ENCODE measurements around the gene CDK5R1. TPM values are rescaled to one million over a fixed set of nuclear protein-coding genes. Genes with fewer than 3 reads are reported as not detected.
"Not testable (repeated sequence)": the region's sequence is repeated elsewhere in the genome, so short reads cannot be mapped to it uniquely, and the experiment has no call there.

The CDK5R1 gene
- total and polyA plus RNA-seq, 4 donors, result 19.6 to 129 (median 87.8) TPM

DNA sequence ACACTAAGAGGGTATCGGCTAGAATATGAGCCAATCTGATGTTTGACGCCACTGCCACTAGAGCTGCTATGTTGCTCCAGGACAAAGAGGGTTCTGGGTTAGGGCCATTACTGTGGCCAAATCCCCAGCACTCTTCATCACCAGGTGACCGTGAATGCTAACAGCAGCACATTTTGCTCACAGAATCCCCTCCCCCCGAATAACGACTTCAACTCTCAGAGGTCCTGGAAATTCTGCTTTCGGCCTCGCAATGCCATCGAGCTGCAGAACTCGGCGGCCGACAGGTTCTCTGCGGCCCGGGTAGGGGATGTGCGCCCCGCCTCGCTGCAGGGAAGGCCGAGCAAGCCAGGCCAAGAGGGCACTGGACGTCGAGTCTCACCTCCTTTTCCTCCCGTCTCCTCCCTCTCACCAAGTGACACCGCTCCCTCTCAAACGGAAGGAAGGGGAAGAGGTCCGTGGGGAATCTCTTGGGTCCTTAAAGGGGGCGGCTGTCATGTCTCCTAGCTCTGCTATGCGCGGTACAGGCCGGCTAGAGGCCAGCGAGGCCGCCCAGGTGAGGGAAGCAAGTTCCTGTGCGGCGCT lies 31.9 kb downstream of the CDK5R1 start:
- H3K9me3 ChIP-seq (ENCODE audit: control insufficient read depth, insufficient read depth, low read length), result no peaks in the 10 kb centered on the region
- peak overlapping the region; percentile 28 for H3K4me3 ChIP-seq (ENCODE audit: low read depth, low read length)
- H3K36me3 ChIP-seq (ENCODE audit: control insufficient read depth, insufficient read depth, low read length), result no peaks in the 10 kb centered on the region
- DNase-seq (ENCODE audit: low read depth in 4 of 6, low spot score in 6 of 6), result peak in 2 of 6 donors; percentile 57 to 85
- 23% methylated on average over 25 of the region's 31 CpGs for WGBS (ENCODE audit: insufficient coverage)
- no peaks in the 10 kb centered on the region for H3K27me3 ChIP-seq (ENCODE audit: control insufficient read depth, insufficient read depth, low read length)
- H3K4me1 ChIP-seq (ENCODE audit: control insufficient read depth, insufficient read depth, low read length), result peaks cover 34% of the 10 kb centered on the region
- peak overlapping the region; percentile 54 for H3K27ac ChIP-seq (ENCODE audit: low read depth, low read length)

DNA sequence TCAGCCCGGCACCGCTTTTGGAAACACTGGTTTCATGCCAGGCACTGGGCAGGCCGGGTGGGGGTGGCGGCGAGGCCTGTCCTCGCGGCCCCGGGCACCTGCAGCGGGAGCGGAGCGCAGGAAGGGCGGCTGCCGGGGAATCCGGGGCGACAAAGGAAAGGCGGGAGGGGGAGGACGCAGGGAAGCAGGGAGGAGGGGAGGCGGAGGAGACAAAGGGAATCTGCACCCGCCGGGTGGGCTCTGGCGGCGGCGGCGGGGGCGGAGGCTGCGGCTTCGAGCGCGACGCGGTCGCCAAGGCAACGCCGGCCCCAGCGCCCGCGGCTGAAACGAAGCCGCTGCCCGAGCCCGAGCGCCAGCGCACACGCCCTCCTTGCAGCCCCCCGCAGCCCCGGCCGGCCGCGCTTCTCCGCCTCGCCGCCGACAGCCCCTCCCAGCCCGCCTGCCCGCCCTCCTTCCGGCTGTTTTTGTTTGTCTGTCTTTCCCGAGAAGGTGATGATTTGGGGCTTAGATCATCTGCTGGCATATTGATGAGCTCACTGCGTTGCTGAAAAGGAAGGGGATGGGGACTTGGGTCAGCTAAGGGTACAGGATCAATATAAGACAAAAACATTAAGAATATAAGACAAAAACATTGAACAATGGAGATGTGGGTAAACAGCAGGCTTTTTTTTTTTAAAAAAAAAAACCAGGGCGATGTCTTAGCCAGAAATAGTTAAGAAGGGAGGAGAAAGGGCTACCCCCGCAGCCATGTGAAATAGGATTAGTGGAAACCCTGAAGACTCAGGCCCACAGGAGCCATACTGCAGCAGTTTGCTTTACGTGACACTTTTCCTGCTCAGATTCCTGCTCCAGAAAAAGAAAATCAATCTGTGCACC lies 32.7 kb downstream of the CDK5R1 start:
- DNase-seq (ENCODE audit: low read depth in 4 of 6, low spot score in 6 of 6), result peak in 4 of 6 donors; percentile 79 to 98 (median 89)
- Histone ChIP-seq H3K36me3 (ENCODE audit: control insufficient read depth, insufficient read depth, low read length) (no peaks in the 10 kb centered on the region), H3K4me1 (ENCODE audit: control insufficient read depth, insufficient read depth, low read length) (peaks cover 34% of the 10 kb centered on the region), H3K4me3 (ENCODE audit: low read depth, low read length) (peak overlapping the region; percentile 28), H3K27ac (ENCODE audit: low read depth, low read length) (peak overlapping the region; percentile 70), H3K27me3 (ENCODE audit: control insufficient read depth, insufficient read depth, low read length) (no peaks in the 10 kb centered on the region), H3K9me3 (ENCODE audit: control insufficient read depth, insufficient read depth, low read length) (no peaks in the 10 kb centered on the region)
- under 1% methylated on average over 55 of the region's 61 CpGs for WGBS (ENCODE audit: insufficient coverage)

DNA sequence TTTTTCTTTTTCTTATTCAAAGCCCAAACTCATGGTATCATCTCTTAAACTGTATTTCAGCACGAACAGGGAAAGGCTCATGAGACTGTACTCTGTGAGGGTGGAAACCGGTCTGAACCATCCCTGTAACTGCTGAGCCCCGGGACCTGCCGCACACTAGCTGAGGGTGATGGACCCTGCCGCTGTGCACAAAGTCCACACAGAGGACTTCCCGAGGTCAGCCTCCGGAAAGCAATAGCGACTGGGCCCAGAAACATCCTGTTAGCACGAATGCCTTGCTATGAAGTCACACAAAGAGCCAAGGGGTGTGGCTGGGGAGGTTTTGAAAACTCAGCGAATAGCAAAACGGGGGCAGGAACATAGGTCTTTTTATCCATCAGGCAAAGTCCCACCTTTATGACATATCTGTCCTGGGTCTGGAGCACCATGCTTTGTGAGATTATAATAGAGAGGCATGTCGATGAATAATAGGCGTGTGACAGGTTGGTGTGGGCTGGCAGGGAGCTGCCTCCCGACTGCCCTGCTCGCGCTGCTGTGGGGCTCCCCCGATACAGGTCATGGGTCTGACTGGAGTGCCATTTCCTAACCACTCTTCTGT lies 33.4 kb downstream of the CDK5R1 start:
- peaks cover 31% of the 10 kb centered on the region for H3K4me1 ChIP-seq (ENCODE audit: control insufficient read depth, insufficient read depth, low read length)
- H3K27ac ChIP-seq (ENCODE audit: low read depth, low read length), result peak overlapping the region; percentile 70
- peak overlapping the region; percentile 28 for H3K4me3 ChIP-seq (ENCODE audit: low read depth, low read length)
- peak in 2 of 6 donors; percentile 78 to 90 for DNase-seq (ENCODE audit: low read depth in 4 of 6, low spot score in 6 of 6)
- H3K9me3 ChIP-seq (ENCODE audit: control insufficient read depth, insufficient read depth, low read length), result no peaks in the 10 kb centered on the region
- WGBS (ENCODE audit: insufficient coverage), result 28% methylated on average over 17 of the region's 17 CpGs
- no peaks in the 10 kb centered on the region for H3K27me3 ChIP-seq (ENCODE audit: control insufficient read depth, insufficient read depth, low read length)
- H3K36me3 ChIP-seq (ENCODE audit: control insufficient read depth, insufficient read depth, low read length), result no peaks in the 10 kb centered on the region

DNA sequence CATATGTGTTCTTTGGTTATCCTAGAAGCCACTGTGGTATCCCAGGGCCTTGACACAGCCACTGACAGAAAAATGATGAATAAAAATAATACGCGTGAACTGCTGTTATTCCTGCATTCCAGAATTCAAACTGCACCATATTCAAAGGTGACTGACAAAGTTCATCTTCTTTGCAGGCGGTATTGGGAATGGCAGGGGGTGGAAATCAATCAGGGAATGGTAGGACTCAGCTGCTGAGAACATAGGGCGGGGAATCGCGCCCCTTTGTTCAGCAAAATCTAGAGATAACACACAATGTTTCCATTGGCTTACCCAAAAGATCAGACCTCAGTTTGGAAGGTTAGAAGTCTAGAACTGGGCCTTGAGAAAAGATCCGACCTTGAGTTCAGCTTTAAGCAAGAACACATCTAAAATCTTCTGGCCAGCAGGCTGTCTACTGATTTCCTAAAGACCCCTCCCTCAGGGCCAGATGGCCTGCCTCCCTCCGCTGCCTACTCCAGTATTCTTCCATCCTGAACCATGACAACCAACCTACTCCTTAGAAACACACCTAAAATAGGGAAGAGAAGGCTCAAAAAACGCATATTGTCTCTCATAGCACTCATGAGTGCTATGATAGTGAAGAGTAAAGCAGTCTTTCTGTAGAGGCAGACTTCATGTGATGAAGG lies 34.1 kb downstream of the CDK5R1 start:
- H3K4me1 ChIP-seq (ENCODE audit: control insufficient read depth, insufficient read depth, low read length), result peaks cover 36% of the 10 kb centered on the region
- H3K9me3 ChIP-seq (ENCODE audit: control insufficient read depth, insufficient read depth, low read length), result no peaks in the 10 kb centered on the region
- peak in 2 of 6 donors; percentile 34 for DNase-seq (ENCODE audit: low read depth in 4 of 6, low spot score in 6 of 6)
- H3K27me3 ChIP-seq (ENCODE audit: control insufficient read depth, insufficient read depth, low read length), result no peaks in the 10 kb centered on the region
- WGBS (ENCODE audit: insufficient coverage), result 60% methylated on average over 1 of the region's 9 CpGs
- H3K36me3 ChIP-seq (ENCODE audit: control insufficient read depth, insufficient read depth, low read length), result no peaks in the 10 kb centered on the region
- no peak overlapping the region for H3K4me3 ChIP-seq (ENCODE audit: low read depth, low read length)
- H3K27ac ChIP-seq (ENCODE audit: low read depth, low read length), result peak overlapping the region; percentile 70

DNA sequence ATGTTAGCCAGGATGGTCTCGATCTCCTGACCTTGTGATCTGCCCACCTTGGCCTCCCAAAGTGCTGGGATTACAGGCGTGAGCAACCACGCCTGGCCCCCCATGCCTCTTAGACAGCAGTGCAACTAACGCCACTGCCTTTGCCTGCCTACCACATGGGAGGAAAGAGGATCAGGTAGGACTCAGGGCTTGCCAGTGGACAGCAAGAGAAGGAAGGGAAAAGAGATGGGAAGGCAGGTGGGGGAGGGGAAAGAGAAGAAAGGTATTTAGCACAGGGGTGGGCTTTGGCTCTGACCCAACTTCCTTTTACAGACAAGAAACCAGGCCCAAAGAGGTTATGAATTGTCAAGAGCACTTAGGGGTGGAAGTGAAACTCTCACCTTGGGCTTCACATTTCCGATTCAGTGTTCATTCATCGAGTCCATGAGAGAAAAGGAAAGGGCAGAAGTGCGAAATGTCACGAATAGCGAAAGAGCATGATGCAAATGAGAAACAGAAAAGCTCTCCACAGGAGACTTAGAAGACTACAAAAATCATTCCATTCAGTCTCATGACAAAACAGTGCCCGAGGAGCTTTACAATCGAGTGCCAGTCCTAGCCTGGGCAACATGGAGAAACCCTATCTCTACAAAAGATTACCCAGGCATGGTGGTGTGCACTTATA lies 36.4 kb downstream of the CDK5R1 start:
- Histone ChIP-seq H3K36me3 (ENCODE audit: control insufficient read depth, insufficient read depth, low read length) (no peaks in the 10 kb centered on the region), H3K27ac (ENCODE audit: low read depth, low read length) (no peak overlapping the region), H3K27me3 (ENCODE audit: control insufficient read depth, insufficient read depth, low read length) (no peaks in the 10 kb centered on the region), H3K4me3 (ENCODE audit: low read depth, low read length) (no peak overlapping the region), H3K9me3 (ENCODE audit: control insufficient read depth, insufficient read depth, low read length) (no peaks in the 10 kb centered on the region), H3K4me1 (ENCODE audit: control insufficient read depth, insufficient read depth, low read length) (peaks cover 34% of the 10 kb centered on the region)
- DNase-seq (ENCODE audit: low read depth in 4 of 6, low spot score in 6 of 6), result peak in 1 of 6 donors; percentile 28
- WGBS (ENCODE audit: insufficient coverage), result 85% methylated on average over 4 of the region's 11 CpGs

DNA sequence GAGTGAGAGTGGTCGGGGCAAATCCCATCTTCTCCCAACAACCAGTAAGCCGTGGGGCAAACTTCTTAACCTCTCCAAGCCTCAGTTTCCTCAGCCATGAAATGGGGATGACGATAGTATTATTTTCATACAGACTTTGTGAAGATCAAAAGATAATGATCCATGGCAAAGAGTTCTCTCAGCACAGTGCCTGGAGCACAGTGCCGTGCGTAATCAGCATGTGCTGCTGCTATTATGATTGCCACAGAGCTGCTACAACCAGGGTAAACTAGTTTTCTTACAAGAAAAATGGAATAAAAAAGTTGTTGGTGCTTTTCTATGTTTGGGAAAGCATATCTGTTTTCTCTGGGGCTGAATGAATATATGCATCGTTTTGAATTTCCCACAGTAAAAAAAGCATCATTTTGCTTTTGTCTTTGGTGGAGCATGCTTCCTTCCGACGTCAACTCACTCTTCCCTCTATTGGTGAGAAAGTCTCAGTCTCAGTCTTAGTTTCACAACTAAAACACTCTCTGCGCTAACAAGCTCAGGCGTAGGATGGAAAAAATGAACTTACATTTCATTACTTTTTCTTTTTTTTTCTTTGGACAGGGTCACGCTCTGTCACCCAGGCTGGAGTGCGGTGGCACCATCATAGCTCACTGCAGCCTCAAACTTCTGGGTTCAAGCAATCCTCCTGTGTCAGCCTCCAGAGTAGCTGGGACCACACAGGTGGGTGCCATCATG lies 37.2 kb downstream of the CDK5R1 start:
- DNase-seq (ENCODE audit: low read depth in 4 of 6, low spot score in 6 of 6), result peak in 2 of 6 donors; percentile 23 to 43
- WGBS (ENCODE audit: insufficient coverage), result 77% methylated on average over 6 of the region's 12 CpGs
- H3K9me3 ChIP-seq (ENCODE audit: control insufficient read depth, insufficient read depth, low read length), result no peaks in the 10 kb centered on the region
- no peak overlapping the region for H3K4me3 ChIP-seq (ENCODE audit: low read depth, low read length)
- H3K27me3 ChIP-seq (ENCODE audit: control insufficient read depth, insufficient read depth, low read length), result no peaks in the 10 kb centered on the region
- H3K27ac ChIP-seq (ENCODE audit: low read depth, low read length), result no peak overlapping the region
- H3K36me3 ChIP-seq (ENCODE audit: control insufficient read depth, insufficient read depth, low read length), result no peaks in the 10 kb centered on the region
- peaks cover 28% of the 10 kb centered on the region for H3K4me1 ChIP-seq (ENCODE audit: control insufficient read depth, insufficient read depth, low read length)

DNA sequence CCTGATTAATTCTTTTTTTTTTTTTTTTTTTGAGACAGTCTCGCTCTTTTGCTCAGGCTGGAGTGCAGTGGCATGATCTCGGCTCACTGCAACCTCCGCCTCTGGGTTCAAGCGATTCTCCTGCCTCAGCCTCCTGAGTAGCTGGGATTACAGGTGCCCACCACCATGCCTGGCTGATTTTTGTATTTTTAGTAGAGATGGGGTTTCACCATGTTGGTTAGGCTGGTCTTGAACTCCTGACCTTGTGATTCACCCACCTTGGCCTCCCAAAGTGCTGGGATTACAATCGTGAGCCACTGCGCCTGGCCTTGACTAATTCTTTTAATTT lies 37.7 kb downstream of the CDK5R1 start:
- H3K27me3 ChIP-seq (ENCODE audit: control insufficient read depth, insufficient read depth, low read length); H3K27ac ChIP-seq (ENCODE audit: low read depth, low read length); H3K4me3 ChIP-seq (ENCODE audit: low read depth, low read length); DNase-seq (ENCODE audit: low read depth in 4 of 6, low spot score in 6 of 6); H3K36me3 ChIP-seq (ENCODE audit: control insufficient read depth, insufficient read depth, low read length); H3K9me3 ChIP-seq (ENCODE audit: control insufficient read depth, insufficient read depth, low read length): not testable (repeated sequence)
- WGBS (ENCODE audit: insufficient coverage), result 95% methylated on average over 4 of the region's 6 CpGs
- peaks cover 26% of the 10 kb centered on the region for H3K4me1 ChIP-seq (ENCODE audit: control insufficient read depth, insufficient read depth, low read length)

DNA sequence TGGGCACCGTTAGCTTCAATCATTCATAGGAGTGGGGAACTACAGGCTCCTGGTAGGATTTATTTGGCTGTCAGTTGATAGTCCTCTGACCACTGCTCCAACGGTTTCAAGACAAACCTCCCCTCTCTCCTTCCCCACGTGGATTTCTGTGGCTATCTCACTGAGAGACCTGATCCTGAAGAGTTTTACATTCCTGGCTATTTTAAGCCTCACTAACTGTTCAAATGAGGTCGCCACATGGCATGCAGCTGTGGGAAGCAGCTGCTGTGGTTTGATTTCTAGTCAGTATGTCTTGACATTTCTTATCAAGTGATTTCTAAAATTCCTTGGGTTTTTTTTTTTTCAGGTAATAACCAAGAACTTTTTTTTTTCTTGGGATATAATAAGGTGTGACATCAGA lies 38.3 kb downstream of the CDK5R1 start:
- no peak for DNase-seq (ENCODE audit: low read depth in 4 of 6, low spot score in 6 of 6)
- no peaks in the 10 kb centered on the region for H3K9me3 ChIP-seq (ENCODE audit: control insufficient read depth, insufficient read depth, low read length)
- H3K4me3 ChIP-seq (ENCODE audit: low read depth, low read length), result no peak overlapping the region
- peaks cover 23% of the 10 kb centered on the region for H3K4me1 ChIP-seq (ENCODE audit: control insufficient read depth, insufficient read depth, low read length)
- H3K27me3 ChIP-seq (ENCODE audit: control insufficient read depth, insufficient read depth, low read length), result no peaks in the 10 kb centered on the region
- no CpG with 5 or more reads among the region's 4 CpGs for WGBS (ENCODE audit: insufficient coverage)
- H3K27ac ChIP-seq (ENCODE audit: low read depth, low read length), result no peak overlapping the region
- no peaks in the 10 kb centered on the region for H3K36me3 ChIP-seq (ENCODE audit: control insufficient read depth, insufficient read depth, low read length)

DNA sequence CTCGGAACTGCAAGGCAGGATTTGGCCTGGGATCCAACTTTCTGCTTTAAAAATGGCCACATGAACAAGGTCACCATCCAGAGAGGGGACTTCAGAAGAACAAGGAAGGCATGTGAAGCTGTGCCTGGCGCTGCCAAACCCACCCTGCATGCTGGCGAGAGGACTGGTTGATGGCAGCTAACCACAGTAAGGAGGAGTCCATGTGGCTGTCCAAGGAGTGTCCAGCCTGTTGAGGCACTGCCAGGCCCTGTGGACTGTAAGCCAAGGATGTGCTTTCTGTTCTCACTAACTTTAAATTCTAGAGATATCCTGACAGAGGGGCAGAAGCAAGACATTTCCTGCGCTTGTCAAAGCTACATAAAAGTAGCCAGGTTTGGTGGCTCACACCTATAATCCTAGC lies 40.4 kb downstream of the CDK5R1 start:
- Histone ChIP-seq H3K36me3 (ENCODE audit: control insufficient read depth, insufficient read depth, low read length) (no peaks in the 10 kb centered on the region), H3K27ac (ENCODE audit: low read depth, low read length) (no peak overlapping the region), H3K9me3 (ENCODE audit: control insufficient read depth, insufficient read depth, low read length) (no peaks in the 10 kb centered on the region), H3K27me3 (ENCODE audit: control insufficient read depth, insufficient read depth, low read length) (no peaks in the 10 kb centered on the region), H3K4me3 (ENCODE audit: low read depth, low read length) (no peak overlapping the region), H3K4me1 (ENCODE audit: control insufficient read depth, insufficient read depth, low read length) (peaks cover 12% of the 10 kb centered on the region)
- peak in 1 of 6 donors; percentile 47 for DNase-seq (ENCODE audit: low read depth in 4 of 6, low spot score in 6 of 6)
- WGBS (ENCODE audit: insufficient coverage), result 80% methylated on average over 3 of the region's 4 CpGs

Data from spinal cord (tissue), 10 donors.